K562 (cell line): Measurements from ENCODE around the gene USP12. TPM values are rescaled to one million over a fixed set of nuclear protein-coding genes. Genes with fewer than 3 reads are reported as not detected.

ENCODE experiments used
- ARID1B ChIP-seq: fragments of 450-650 bp; IDR thresholded peaks from 2 replicates; pipeline ENCODE4 v1.6.1; 2016; ENCODE audit warnings: antibody characterized with exemption, mild to moderate bottlenecking, inconsistent platforms
- E2F5 ChIP-seq: sonication (generic); formaldehyde crosslinking; IDR thresholded peaks from 2 replicates; pipeline ENCODE4 v1.8.0; 2022; ENCODE audit warnings: mild to moderate bottlenecking, missing genetic modification reagents
- HEY1 ChIP-seq: fragments of 250-450 bp; sonication (Bioruptor Pico); IDR thresholded peaks from 2 replicates; pipeline ENCODE4 v1.5.0; 2020; ENCODE audit warnings: mild to moderate bottlenecking, moderate library complexity, borderline replicate concordance
- MECOM ChIP-seq: fragments of 250-450 bp; sonication (Bioruptor Pico); IDR thresholded peaks from 2 replicates; pipeline ENCODE4 v1.8.0; 2022; ENCODE audit warnings: inconsistent platforms
- MIER1 ChIP-seq: fragments of 450-650 bp; IDR thresholded peaks from 2 replicates; pipeline ENCODE4 v1.6.1; 2016; ENCODE audit warnings: antibody characterized with exemption, mild to moderate bottlenecking, low read depth
- MITF ChIP-seq: IDR thresholded peaks from 2 replicates; pipeline ENCODE4 v1.6.1; 2014; ENCODE audit warnings: antibody characterized with exemption
- NCOA1 ChIP-seq: fragments of 450-650 bp; IDR thresholded peaks from 2 replicates; pipeline ENCODE4 v1.6.1; 2016; ENCODE audit warnings: low read depth
- POLR3A ChIP-seq: IDR thresholded peaks from 2 replicates; pipeline ENCODE4 v1.6.1; 2011; ENCODE audit warnings: borderline replicate concordance, mild to moderate bottlenecking, moderate library complexity; ENCODE audit not compliant: insufficient read length, insufficient read depth; ENCODE audit errors: extremely low read depth
- RFX7 ChIP-seq: fragments of 250-450 bp; sonication (Bioruptor Pico); IDR thresholded peaks from 2 replicates; pipeline ENCODE4 v1.5.1; 2021; ENCODE audit warnings: mild to moderate bottlenecking
- TSC22D4 ChIP-seq: fragments of 450-650 bp; IDR thresholded peaks from 2 replicates; pipeline ENCODE4 v1.6.1; 2016; ENCODE audit warnings: missing genetic modification characterization, missing biosample characterization, control low read depth
- ZNF124 ChIP-seq: sonication (generic); formaldehyde crosslinking; IDR thresholded peaks from 2 replicates; pipeline ENCODE4 v1.8.1; 2022; ENCODE audit warnings: missing genetic modification reagents
- polyA plus RNA-seq, 8 experiments: library from polyadenylated mRNA; depleted of rRNA in 4 of 8; stranded (reverse) in 5 of 8; unstranded in 3 of 8; fragments of >200 nt; fragmentation: Nextera tagmentation in 2 of 8; fragmentation: Illumina TruSeq in 1 of 8; extraction: Ambion mirVana in 2 of 8; extraction: Trizol in 1 of 8; gene quantifications; 2 replicates each; pipeline versions ENCODE4 v1.2.1 to v1.2.3, GENCODE V29; 2011 to 2014; ENCODE audit warnings: inconsistent platforms in 1 of 8, missing spikeins in 1 of 8
- total RNA-seq, 7 experiments: library from RNA; depleted of rRNA in 6 of 7; stranded (reverse); fragments of >200 nt in 6 of 7; fragmentation: Illumina TruSeq in 2 of 7; extraction: Trizol in 2 of 7; gene quantifications; 2 replicates each; pipeline versions ENCODE4 v1.2.1 to v1.2.3, GENCODE V29; 2011 to 2021; ENCODE audit warnings: low replicate concordance in 1 of 7
- TF ChIP-seq, protein P1 (sequence below): fragments of 450-650 bp; IDR thresholded peaks from 2 replicates; pipeline ENCODE4 v1.6.1; 2016; ENCODE audit warnings: borderline replicate concordance
- TF ChIP-seq, protein P2 (sequence below): sonication (generic); formaldehyde crosslinking; IDR thresholded peaks from 2 replicates; pipeline ENCODE4 v1.8.0; 2023; ENCODE audit warnings: mild to moderate bottlenecking, missing genetic modification reagents
- TF ChIP-seq, protein P3 (sequence below), 2 experiments: fragments of 150-350 bp in 1 of 2; IDR thresholded peaks; 2 replicates each; pipeline ENCODE4 v1.6.1; 2012 to 2016; ENCODE audit warnings: low read depth in 2 of 2, low read length in 2 of 2, mild to moderate bottlenecking in 1 of 2, moderate library complexity in 1 of 2

Gene USP12
- total and polyA plus RNA-seq, 9 of the 15 experiments (the other 6 are each of a cell fraction or from before 2014, with no cell fraction given): 1.8 to 20.5 (median 13.3) TPM

GRCh38 chr13:27171827-27172494, 350 bp upstream of the USP12 start (continued):
- TF ChIP-seq, protein P1, sequence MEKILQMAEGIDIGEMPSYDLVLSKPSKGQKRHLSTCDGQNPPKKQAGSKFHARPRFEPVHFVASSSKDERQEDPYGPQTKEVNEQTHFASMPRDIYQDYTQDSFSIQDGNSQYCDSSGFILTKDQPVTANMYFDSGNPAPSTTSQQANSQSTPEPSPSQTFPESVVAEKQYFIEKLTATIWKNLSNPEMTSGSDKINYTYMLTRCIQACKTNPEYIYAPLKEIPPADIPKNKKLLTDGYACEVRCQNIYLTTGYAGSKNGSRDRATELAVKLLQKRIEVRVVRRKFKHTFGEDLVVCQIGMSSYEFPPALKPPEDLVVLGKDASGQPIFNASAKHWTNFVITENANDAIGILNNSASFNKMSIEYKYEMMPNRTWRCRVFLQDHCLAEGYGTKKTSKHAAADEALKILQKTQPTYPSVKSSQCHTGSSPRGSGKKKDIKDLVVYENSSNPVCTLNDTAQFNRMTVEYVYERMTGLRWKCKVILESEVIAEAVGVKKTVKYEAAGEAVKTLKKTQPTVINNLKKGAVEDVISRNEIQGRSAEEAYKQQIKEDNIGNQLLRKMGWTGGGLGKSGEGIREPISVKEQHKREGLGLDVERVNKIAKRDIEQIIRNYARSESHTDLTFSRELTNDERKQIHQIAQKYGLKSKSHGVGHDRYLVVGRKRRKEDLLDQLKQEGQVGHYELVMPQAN: no peak
- no peak for TF ChIP-seq TSC22D4 (tag)
- TF ChIP-seq MECOM (CRISPR knock-in tag): no peak
- TF ChIP-seq, protein P2, sequence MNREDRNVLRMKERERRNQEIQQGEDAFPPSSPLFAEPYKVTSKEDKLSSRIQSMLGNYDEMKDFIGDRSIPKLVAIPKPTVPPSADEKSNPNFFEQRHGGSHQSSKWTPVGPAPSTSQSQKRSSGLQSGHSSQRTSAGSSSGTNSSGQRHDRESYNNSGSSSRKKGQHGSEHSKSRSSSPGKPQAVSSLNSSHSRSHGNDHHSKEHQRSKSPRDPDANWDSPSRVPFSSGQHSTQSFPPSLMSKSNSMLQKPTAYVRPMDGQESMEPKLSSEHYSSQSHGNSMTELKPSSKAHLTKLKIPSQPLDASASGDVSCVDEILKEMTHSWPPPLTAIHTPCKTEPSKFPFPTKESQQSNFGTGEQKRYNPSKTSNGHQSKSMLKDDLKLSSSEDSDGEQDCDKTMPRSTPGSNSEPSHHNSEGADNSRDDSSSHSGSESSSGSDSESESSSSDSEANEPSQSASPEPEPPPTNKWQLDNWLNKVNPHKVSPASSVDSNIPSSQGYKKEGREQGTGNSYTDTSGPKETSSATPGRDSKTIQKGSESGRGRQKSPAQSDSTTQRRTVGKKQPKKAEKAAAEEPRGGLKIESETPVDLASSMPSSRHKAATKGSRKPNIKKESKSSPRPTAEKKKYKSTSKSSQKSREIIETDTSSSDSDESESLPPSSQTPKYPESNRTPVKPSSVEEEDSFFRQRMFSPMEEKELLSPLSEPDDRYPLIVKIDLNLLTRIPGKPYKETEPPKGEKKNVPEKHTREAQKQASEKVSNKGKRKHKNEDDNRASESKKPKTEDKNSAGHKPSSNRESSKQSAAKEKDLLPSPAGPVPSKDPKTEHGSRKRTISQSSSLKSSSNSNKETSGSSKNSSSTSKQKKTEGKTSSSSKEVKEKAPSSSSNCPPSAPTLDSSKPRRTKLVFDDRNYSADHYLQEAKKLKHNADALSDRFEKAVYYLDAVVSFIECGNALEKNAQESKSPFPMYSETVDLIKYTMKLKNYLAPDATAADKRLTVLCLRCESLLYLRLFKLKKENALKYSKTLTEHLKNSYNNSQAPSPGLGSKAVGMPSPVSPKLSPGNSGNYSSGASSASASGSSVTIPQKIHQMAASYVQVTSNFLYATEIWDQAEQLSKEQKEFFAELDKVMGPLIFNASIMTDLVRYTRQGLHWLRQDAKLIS: no peak
- TF ChIP-seq E2F5 (CRISPR knock-in tag): no peak
- no peak for TF ChIP-seq POLR3A
- TF ChIP-seq, protein P3, sequence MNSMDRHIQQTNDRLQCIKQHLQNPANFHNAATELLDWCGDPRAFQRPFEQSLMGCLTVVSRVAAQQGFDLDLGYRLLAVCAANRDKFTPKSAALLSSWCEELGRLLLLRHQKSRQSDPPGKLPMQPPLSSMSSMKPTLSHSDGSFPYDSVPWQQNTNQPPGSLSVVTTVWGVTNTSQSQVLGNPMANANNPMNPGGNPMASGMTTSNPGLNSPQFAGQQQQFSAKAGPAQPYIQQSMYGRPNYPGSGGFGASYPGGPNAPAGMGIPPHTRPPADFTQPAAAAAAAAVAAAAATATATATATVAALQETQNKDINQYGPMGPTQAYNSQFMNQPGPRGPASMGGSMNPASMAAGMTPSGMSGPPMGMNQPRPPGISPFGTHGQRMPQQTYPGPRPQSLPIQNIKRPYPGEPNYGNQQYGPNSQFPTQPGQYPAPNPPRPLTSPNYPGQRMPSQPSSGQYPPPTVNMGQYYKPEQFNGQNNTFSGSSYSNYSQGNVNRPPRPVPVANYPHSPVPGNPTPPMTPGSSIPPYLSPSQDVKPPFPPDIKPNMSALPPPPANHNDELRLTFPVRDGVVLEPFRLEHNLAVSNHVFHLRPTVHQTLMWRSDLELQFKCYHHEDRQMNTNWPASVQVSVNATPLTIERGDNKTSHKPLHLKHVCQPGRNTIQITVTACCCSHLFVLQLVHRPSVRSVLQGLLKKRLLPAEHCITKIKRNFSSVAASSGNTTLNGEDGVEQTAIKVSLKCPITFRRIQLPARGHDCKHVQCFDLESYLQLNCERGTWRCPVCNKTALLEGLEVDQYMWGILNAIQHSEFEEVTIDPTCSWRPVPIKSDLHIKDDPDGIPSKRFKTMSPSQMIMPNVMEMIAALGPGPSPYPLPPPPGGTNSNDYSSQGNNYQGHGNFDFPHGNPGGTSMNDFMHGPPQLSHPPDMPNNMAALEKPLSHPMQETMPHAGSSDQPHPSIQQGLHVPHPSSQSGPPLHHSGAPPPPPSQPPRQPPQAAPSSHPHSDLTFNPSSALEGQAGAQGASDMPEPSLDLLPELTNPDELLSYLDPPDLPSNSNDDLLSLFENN (IDR thresholded peaks at IDR 0.05; ENCODE audit: low read depth in 2 of 2, low read length in 2 of 2): no peak
- TF ChIP-seq HEY1 (CRISPR knock-in tag): no peak
- TF ChIP-seq RFX7 (CRISPR knock-in tag): no peak
- TF ChIP-seq ARID1B: peak; percentile 89
- TF ChIP-seq ZNF124 (CRISPR knock-in tag): no peak
- 0 out of 2 replicates have a peak, but pooled peaks have one; percentile 5 for TF ChIP-seq MITF
- TF ChIP-seq MIER1: no peak
- no peak for TF ChIP-seq NCOA1
